ENCODE data around the gene ZNF793.

Gene ZNF793

GRCh38 chr19:37506387-37507166 lies at the start of gene ZNF793:
Gene ZNF793 (plus strand): TSS chr19:37506939. CDS start chr19:37523440, 16,501 bp downstream.
- DNase-seq: peak; percentile 87

- no peak for DNase-seq
Measured at GRCh38 chr19:37466277-37466797, 40.4 kb upstream of the ZNF793 start.

- peak; percentile 91 for DNase-seq
Measured at GRCh38 chr19:37466798-37467607, 39.7 kb upstream of the ZNF793 start, which contains the start of gene ZNF569. Gene ZNF569 (minus strand): TSS chr19:37467444. CDS start chr19:37444921, 22,523 bp downstream.

- no peak for DNase-seq
Measured at GRCh38 chr19:37467608-37468090, 39.1 kb upstream of the ZNF793 start.

GRCh38 chr19:37468961-37469777 lies 37.6 kb upstream of the ZNF793 start, which contains the start of gene ZNF570:
Gene ZNF570 (plus strand): TSS chr19:37469356. CDS start chr19:37470355, 999 bp downstream.
- DNase-seq: peak; percentile 87 to 91

GRCh38 chr19:37470216-37470615 lies 36.5 kb upstream of the ZNF793 start:
- DNase-seq: no peak

- no peak for DNase-seq
Measured at GRCh38 chr19:37472165-37472564, 34.6 kb upstream of the ZNF793 start.

- DNase-seq: no peak
Measured at GRCh38 chr19:37484406-37485168, 22.2 kb upstream of the ZNF793 start.

- DNase-seq: no peak
Measured at GRCh38 chr19:37492213-37492612, 14.5 kb upstream of the ZNF793 start.

- DNase-seq: no peak
Measured at GRCh38 chr19:37505958-37506386, 767 bp upstream of the ZNF793 start.

GRCh38 chr19:37507167-37507464 lies 377 bp downstream of the ZNF793 start:
- DNase-seq: no peak

- DNase-seq: no peak
Measured at GRCh38 chr19:37511186-37511585, 4.4 kb downstream of the ZNF793 start.

- DNase-seq: no peak
Measured at GRCh38 chr19:37511821-37512220, 5.1 kb downstream of the ZNF793 start.

- no peak for DNase-seq
Measured at GRCh38 chr19:37513397-37513796, 6.7 kb downstream of the ZNF793 start.

- no peak for DNase-seq
Measured at GRCh38 chr19:37519890-37520289, 13.2 kb downstream of the ZNF793 start.

- no peak for DNase-seq
Measured at GRCh38 chr19:37537391-37537947, 30.7 kb downstream of the ZNF793 start.

GRCh38 chr19:37551129-37551993 lies 44.6 kb downstream of the ZNF793 start:
- DNase-seq: peak; percentile 71 to 75

- no peak for DNase-seq
Measured at GRCh38 chr19:37563518-37563917, 56.8 kb downstream of the ZNF793 start.

- no peak for DNase-seq
Measured at GRCh38 chr19:37564624-37565369, 58.1 kb downstream of the ZNF793 start.

GRCh38 chr19:37565370-37565669 lies 58.6 kb downstream of the ZNF793 start:
- DNase-seq: no peak
